Rectal smooth muscle tissue (tissue), 1 donor: ENCODE results near the gene NLGN4Y.

Experiments
- H3K27ac ChIP-seq: one replicate; pipeline ENCODE4 v1.7.0; 2013; ENCODE audit warnings: low read depth, low read length, inconsistent platforms
- H3K27me3 ChIP-seq: one replicate; pipeline ENCODE4 v1.7.0; 2013; ENCODE audit warnings: low read length; ENCODE audit not compliant: control insufficient read depth, insufficient read depth
- H3K36me3 ChIP-seq: one replicate; pipeline ENCODE4 v1.7.0; 2013; ENCODE audit warnings: low read length; ENCODE audit not compliant: control insufficient read depth, insufficient read depth
- H3K4me1 ChIP-seq: one replicate; pipeline ENCODE4 v1.7.0; 2013; ENCODE audit warnings: low read length; ENCODE audit not compliant: control insufficient read depth, insufficient read depth
- H3K4me3 ChIP-seq: one replicate; pipeline ENCODE4 v1.7.0; 2013; ENCODE audit warnings: low read length
- H3K9ac ChIP-seq: one replicate; pipeline ENCODE4 v1.7.0; 2013; ENCODE audit warnings: low read length

Gene NLGN4Y

DNA sequence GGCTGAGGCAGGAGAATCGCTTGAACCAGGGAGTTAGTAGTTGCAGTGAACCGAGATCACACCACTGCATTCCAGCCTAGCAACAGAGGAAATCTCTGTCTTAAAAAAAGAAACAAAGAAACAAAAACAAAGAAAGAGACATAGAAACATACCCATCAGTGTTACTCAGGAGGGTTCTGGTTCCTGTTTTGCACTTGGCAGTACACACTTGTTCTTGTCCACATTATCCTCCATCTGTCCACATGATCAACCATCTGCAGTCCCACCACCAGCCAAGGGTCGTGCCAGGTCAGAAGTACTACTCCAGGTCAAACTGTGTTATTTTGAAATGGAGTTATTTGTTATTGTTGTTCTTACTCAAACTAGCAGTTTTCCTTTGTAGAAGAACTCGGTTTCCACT is 62.4 kb downstream of the NLGN4Y start:
- no peak overlapping the region for H3K27ac ChIP-seq
- H3K4me3 ChIP-seq, result no peak overlapping the region
- no peak overlapping the region for H3K9ac ChIP-seq
- no peaks in the 10 kb centered on the region for H3K4me1 ChIP-seq
- no peaks in the 10 kb centered on the region for H3K36me3 ChIP-seq
- no peaks in the 10 kb centered on the region for H3K27me3 ChIP-seq

DNA sequence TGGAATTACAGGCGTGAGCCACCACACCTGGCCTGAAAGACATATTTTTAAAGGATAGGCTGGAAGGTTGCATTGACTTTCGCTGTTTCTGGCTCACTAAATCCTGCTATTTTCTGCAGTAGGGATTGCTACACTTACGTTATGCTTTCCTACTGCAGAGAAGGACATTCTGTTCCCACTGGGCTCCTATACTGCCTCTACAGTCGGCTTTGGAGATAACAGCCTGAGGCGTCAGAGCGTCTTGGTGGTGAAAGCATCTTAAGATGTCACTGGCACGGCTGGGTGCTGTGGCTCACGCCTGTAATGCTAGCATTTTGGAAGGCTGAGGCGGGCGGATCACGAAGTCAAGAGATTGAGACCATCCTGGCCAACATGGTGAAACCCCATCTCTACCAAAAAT is 77.0 kb downstream of the NLGN4Y start:
- H3K4me1 ChIP-seq, result no peaks in the 10 kb centered on the region
- no peaks in the 10 kb centered on the region for H3K27me3 ChIP-seq
- no peak overlapping the region for H3K4me3 ChIP-seq
- H3K27ac ChIP-seq, result no peak overlapping the region
- no peak overlapping the region for H3K9ac ChIP-seq
- no peaks in the 10 kb centered on the region for H3K36me3 ChIP-seq

GRCh38 chrY:14617625-14618024 is 93.3 kb downstream of the NLGN4Y start:
- Histone ChIP-seq H3K4me3 (no peak overlapping the region), H3K27me3 (no peaks in the 10 kb centered on the region), H3K27ac (no peak overlapping the region), H3K36me3 (no peaks in the 10 kb centered on the region), H3K9ac (no peak overlapping the region), H3K4me1 (no peaks in the 10 kb centered on the region)

DNA sequence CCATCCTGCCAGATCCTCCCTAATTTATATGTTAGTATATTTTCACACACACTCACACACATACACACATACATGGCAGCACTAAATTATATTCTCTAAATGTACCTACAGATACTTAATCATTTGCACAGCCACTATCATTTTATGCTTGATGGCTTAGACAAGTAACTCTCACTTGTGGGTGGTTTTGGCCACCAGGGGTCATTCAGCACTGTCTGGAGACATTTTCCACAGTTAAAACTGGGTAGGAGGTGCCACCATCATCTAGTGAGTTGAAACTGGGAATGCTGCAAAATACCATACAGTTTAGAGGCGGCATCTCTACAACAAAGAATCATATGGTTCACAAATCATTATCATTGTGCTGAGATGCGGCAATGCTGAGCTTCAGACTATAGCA is 94.2 kb downstream of the NLGN4Y start:
- H3K27me3 ChIP-seq, result no peaks in the 10 kb centered on the region
- H3K36me3 ChIP-seq, result no peaks in the 10 kb centered on the region
- no peak overlapping the region for H3K4me3 ChIP-seq
- H3K4me1 ChIP-seq, result no peaks in the 10 kb centered on the region
- H3K9ac ChIP-seq, result no peak overlapping the region
- H3K27ac ChIP-seq, result no peak overlapping the region

DNA sequence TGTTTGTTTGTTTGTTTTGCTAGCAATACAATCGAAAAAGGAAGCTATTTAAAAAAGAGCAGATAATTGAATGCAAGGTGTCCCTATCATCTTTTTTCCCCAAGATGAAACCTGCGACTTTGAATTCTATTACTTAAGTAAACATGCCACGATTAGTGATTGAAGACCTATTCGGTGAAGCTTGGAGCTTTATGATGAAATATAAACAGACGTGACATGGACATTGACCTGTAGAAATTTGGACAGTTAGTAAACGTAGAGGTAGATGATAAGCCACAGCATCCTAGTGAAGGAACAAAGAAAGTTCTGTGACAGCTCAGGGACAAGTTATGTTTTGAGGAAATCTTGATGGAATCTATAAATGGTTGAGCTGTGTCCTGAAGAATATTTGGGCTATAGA is 103.9 kb downstream of the NLGN4Y start:
- Histone ChIP-seq H3K4me3 (no peak overlapping the region), H3K36me3 (no peaks in the 10 kb centered on the region), H3K4me1 (no peaks in the 10 kb centered on the region), H3K27ac (no peak overlapping the region), H3K27me3 (no peaks in the 10 kb centered on the region), H3K9ac (no peak overlapping the region)

DNA sequence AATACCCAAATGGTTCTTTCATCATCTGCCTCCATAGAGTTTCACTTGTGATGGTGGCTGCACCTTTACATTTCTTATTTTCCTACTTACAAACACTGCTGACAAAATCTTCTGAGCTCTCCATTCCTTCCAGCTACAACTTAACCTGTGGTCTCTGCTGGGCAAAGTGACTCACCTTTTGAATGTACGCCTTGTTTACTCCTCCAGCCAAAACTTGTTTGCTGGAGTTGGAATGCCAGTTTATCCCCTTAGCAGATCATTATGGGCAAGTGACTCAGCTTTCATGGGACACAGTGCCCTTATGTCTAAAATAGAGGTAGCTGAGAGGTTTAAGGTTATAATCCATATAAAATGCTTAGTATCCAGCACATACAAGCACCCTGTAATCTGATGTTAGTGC is 107.3 kb downstream of the NLGN4Y start:
- H3K27ac ChIP-seq, result no peak overlapping the region
- no peaks in the 10 kb centered on the region for H3K4me1 ChIP-seq
- H3K4me3 ChIP-seq, result no peak overlapping the region
- no peak overlapping the region for H3K9ac ChIP-seq
- no peaks in the 10 kb centered on the region for H3K27me3 ChIP-seq
- H3K36me3 ChIP-seq, result no peaks in the 10 kb centered on the region

DNA sequence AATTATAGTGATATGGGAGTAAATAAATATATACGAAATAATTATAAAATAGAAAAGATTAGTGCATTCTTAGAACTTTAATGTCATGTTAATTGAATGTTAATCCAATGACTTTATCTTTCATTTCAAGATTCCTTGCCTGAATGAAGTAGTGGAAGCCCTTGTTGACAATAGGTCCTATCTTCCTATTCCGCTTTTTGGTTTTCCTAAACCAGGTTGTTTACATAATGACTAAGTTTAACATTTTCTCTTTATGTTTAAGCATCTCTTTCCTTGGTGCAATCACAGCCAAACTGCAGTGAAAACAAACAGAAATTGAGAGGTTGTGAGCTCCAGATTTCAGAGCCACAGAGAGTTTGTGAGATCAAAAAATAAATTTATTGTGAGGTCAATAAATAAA is 109.4 kb downstream of the NLGN4Y start:
- H3K4me1 ChIP-seq, result no peaks in the 10 kb centered on the region
- H3K4me3 ChIP-seq, result no peak overlapping the region
- no peaks in the 10 kb centered on the region for H3K36me3 ChIP-seq

GRCh38 chrY:14634954-14635353 is 110.6 kb downstream of the NLGN4Y start:
- no peaks in the 10 kb centered on the region for H3K36me3 ChIP-seq
- H3K9ac ChIP-seq, result no peak overlapping the region
- no peak overlapping the region for H3K27ac ChIP-seq
- no peaks in the 10 kb centered on the region for H3K27me3 ChIP-seq
- H3K4me1 ChIP-seq, result no peaks in the 10 kb centered on the region
- H3K4me3 ChIP-seq, result no peak overlapping the region

More for the DNA sequence above, 109.4 kb downstream of the NLGN4Y start:
- H3K27me3 ChIP-seq, result no peaks in the 10 kb centered on the region
- no peak overlapping the region for H3K27ac ChIP-seq
- no peak overlapping the region for H3K9ac ChIP-seq

- H3K9ac ChIP-seq, result no peak overlapping the region
- no peak overlapping the region for H3K4me3 ChIP-seq
These were observed 113.2 kb downstream of the NLGN4Y start for GRCh38 chrY:14637551-14637950.

GRCh38 chrY:14641853-14642252 is 117.5 kb downstream of the NLGN4Y start:
- H3K36me3 ChIP-seq, result no peaks in the 10 kb centered on the region
- no peaks in the 10 kb centered on the region for H3K27me3 ChIP-seq
- no peak overlapping the region for H3K9ac ChIP-seq
- H3K4me3 ChIP-seq, result no peak overlapping the region
- H3K27ac ChIP-seq, result no peak overlapping the region
- no peaks in the 10 kb centered on the region for H3K4me1 ChIP-seq

More at GRCh38 chrY:14637551-14637950, 113.2 kb downstream of the NLGN4Y start:
- Histone ChIP-seq H3K27ac (no peak overlapping the region), H3K36me3 (no peaks in the 10 kb centered on the region), H3K4me1 (no peaks in the 10 kb centered on the region), H3K27me3 (no peaks in the 10 kb centered on the region)

DNA sequence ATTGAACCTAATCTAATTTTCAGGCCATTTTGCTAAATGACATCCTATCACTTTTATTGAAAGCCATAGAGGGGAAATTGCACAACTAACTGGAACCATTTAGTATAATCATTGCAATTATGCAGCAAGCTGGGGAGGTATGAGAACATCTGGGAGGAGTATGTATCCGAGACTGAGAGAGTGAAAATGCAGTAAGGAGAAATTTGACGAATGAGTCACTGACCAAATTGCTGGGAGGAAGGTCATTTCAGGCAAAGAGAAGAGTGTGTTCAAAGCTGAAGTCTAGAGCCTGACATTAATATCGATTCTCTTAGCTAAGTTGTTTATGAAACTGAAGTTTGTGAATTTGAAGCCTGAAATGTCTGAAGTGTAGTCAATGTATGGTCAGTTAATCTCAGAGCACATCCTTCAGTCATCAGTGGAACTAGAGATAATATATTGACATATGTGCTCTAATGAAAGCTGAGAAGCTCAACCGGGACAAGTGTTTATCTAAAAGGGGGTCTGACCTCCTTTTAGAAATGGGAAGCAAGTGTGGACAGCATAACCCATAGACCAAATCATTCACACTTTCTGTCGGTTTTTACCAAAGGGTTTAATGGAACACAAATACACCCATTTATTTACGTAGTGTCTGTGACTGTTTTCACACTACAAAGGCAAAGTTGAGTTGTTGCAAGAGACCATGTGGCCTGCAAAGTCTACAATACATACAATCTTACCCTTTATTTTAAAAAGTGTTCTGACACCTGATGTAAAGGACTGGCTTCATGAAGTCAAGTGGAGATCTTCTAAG is 120.0 kb downstream of the NLGN4Y start:
- Histone ChIP-seq H3K4me1 (no peaks in the 10 kb centered on the region), H3K4me3 (no peak overlapping the region), H3K27ac (no peak overlapping the region)

DNA sequence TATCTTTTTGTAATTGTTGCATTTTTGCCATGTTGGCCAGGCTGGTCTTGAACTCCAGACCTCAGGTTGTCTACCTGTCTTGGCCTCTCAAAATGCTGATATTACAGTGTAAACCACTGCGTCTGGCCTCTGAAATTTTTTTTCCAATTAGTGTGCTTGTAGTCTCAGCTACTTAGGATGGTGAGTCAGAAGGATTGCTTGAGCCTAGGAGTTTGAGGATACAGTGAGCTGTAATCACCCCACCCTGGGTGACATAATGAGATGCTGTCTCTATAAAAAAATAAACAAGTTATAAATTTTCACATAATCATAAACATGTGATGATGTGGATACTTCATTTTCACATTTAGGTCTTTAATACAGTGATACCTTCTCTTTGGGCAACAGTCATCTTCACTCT is 154.9 kb downstream of the NLGN4Y start:
- Histone ChIP-seq H3K27me3 (no peaks in the 10 kb centered on the region), H3K36me3 (no peaks in the 10 kb centered on the region), H3K9ac (no peak overlapping the region), H3K4me3 (no peak overlapping the region), H3K27ac (no peak overlapping the region), H3K4me1 (no peaks in the 10 kb centered on the region)

More for the DNA sequence above, 120.0 kb downstream of the NLGN4Y start:
- no peak overlapping the region for H3K9ac ChIP-seq
- H3K27me3 ChIP-seq, result no peaks in the 10 kb centered on the region
- H3K36me3 ChIP-seq, result no peaks in the 10 kb centered on the region

- Histone ChIP-seq H3K4me3 (no peak overlapping the region), H3K27me3 (no peaks in the 10 kb centered on the region), H3K27ac (no peak overlapping the region), H3K36me3 (no peaks in the 10 kb centered on the region), H3K9ac (no peak overlapping the region), H3K4me1 (no peaks in the 10 kb centered on the region)
These were observed 170.2 kb downstream of the NLGN4Y start for GRCh38 chrY:14694543-14694942.
